HG02938 (cell line): ENCODE data around the gene ANKRD13D.

Experiments used
- ATAC-seq: cut with Tn5 transposase; IDR thresholded peaks from one replicate; pipeline ENCODE4 v1.9.1; 2021; ENCODE audit warnings: mild to moderate bottlenecking, moderate library complexity; ENCODE audit not compliant: unreplicated experiment

ANKRD13D gene

GRCh38 chr11:67302571-67303131 lies 13.5 kb downstream of the ANKRD13D start:
- no peak for ATAC-seq

DNA sequence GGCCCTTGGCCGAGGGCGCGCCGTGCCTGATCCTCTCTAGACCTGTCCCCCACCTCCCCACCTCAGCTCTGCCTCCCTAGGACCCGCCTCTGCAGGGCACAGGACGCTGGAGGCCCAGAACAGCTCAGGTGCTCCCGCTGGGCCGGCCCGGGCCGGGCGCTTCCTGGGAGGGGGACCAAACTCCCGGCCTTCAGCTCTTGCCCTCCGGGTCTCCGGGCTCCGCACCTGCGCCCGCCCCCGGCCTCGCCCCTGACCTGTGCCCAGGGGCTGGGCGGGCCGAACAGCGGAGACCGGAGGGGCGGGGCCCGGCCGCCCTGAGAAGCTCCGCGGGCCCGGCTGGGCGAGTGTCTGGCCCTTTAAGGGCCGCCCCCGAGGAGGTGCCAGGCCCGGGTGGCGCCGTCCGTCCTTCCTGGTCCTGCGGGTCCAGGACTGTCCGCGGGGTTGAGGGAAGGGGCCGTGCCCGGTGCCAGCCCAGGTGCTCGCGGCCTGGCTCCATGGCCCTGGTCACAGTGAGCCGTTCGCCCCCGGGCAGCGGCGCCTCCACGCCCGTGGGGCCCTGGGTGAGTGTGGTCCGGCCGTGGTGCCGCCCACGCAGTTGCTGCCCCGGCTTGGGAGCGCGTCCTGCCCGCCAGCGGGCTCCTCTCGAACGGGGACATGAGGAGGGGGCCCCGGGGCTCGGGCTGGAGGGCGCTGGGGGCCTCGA lies 14.2 kb downstream of the ANKRD13D start, which contains the start of gene SSH3:
Gene SSH3 (plus strand): TSS at position 399 of the 703 bp plus-strand sequence. CDS start 96 bp downstream, at position 495.
- ATAC-seq = no peak

- ATAC-seq = no peak
Observed at GRCh38 chr11:67303835-67304411, 14.8 kb downstream of the ANKRD13D start.

DNA sequence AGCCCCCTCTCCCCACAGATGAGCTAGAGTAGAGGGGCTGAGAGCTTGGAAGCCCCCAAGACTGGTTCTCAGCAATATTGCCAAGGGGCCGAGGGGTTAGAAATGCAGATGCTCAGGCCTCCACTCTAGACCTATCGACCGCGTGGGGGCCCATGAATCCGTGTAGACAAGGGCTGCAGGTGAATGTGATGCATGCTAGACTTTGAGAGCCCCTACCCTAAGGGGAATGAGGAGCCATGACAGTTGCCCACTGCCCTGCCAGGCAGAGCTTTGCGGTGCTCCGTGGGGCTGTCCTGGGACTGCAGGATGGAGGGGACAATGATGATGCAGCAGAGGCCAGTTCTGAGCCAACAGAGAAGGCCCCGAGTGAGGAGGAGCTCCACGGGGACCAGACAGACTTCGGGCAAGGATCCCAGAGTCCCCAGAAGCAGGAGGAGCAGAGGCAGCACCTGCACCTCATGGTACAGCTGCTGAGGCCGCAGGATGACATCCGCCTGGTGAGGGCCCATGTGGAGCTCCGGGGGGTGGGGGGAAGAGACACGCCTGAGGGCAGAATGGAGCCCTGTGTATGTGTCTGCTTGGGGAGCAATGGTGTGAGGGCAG lies 15.5 kb downstream of the ANKRD13D start:
- no peak for ATAC-seq

GRCh38 chr11:67306769-67307544 lies 17.9 kb downstream of the ANKRD13D start:
- ATAC-seq = no peak

DNA sequence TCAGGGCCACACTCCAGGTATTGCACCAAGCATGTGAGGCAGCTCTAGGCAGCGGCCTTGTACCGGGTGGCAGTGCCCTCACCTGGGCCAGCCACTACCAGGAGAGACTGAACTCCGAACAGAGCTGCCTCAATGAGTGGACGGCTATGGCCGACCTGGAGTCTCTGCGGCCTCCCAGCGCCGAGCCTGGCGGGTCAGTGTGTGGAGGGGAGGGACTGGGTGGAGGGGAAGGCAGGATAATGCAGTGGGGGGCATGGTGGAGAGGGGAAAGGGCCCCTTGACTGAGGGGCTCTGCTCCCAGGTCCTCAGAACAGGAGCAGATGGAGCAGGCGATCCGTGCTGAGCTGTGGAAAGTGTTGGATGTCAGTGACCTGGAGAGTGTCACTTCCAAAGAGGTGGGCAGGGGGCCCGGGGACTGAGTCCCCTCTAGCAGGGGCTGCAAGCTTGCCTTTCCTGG lies 18.5 kb downstream of the ANKRD13D start:
- ATAC-seq = no peak

DNA sequence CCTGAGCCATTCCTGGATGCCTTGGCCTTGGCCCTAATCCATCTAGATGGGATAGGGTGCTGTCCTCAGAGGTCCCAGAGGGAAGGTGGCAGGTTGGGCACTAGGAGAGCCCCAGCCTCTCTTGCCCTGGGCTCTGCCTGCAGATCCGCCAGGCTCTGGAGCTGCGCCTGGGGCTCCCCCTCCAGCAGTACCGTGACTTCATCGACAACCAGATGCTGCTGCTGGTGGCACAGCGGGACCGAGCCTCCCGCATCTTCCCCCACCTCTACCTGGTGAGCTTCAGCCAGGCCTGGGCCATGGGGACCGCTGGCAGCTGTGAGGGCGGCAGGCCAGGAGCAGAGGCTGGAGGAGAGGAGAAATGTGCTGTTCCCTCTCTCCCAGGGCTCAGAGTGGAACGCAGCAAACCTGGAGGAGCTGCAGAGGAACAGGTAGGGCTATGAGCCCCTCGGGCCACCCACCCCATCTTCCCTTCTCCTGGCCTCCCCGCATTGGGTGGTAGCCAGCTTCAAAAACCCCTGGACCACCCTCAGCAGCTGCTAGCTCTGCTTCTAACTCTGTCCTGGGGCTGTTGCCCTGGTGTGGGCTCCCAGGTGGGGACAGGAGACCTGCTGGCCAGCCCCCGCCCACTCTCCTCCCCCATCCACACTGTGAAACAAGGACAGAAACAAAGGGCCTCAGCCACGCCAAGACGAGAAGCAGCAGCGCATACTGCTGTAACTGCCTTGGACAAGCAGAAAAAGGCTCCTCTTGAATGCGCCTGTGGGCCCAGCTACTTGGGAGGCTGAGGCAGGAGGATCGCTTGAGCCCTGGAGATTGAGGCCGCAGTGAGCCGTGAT lies 19.1 kb downstream of the ANKRD13D start:
- no peak for ATAC-seq

DNA sequence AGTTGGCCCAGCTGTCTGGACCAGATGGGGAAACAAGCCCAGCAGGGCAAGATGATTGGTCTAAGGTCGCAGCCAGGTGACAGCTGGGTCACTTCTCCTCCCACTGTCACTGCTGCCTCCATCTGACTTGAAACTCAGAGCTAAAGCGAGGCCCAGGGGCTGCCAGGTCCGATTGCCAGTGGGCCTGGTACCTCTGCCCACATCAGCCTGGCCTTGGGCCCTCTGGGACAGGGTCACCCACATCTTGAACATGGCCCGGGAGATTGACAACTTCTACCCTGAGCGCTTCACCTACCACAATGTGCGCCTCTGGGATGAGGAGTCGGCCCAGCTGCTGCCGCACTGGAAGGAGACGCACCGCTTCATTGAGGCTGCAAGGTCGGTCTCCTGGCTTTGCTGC lies 20.1 kb downstream of the ANKRD13D start:
- no peak for ATAC-seq

DNA sequence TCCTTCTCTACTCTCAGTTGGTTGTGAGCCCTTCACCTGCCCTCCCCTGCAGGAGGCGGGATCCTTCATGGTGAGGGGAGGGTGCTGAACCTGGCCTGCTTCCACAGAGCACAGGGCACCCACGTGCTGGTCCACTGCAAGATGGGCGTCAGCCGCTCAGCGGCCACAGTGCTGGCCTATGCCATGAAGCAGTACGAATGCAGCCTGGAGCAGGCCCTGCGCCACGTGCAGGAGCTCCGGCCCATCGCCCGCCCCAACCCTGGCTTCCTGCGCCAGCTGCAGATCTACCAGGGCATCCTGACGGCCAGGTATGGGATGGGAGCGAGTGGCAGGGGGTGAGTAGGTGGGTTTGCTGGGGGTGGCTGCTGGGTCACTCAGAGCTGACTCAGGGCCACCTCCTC lies 20.6 kb downstream of the ANKRD13D start:
- ATAC-seq = no peak

DNA sequence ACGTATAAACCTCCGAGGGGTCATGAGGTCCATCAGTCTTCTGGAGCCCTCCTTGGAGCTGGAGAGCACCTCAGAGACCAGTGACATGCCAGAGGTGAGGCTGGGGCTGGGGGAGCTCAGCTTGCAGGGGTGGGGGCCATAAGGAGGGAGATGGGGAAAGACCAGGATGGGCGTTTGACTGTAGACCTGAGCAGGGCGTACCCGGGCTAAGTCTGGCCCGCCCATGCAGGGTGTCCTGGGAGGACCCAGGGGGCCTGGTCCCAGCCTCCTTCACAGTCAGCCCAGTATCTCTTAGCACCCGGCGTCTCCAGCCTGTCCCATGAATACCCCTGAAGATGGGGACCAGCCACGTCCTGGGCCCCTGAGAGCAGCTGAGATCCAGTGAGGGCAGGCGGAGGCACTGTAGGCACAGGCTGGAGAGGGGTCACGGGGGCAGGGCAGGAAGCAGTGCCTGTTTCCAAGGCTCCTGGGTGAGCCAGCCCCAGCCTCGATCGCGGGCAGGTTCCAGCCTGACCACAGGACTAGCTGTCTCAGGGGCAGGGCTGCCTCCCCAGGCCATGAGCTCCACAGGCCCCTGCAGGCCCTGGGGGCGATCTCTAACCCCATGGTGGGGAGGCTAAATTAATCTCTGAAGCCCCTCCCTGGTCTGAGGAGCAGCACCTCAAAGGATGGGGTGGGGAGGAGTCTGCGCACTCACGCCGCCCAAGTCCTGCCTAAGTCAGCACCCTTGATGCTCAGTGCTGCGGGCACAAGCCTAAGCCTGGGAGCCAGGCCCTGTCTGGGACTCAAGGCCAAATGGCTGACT lies 21.3 kb downstream of the ANKRD13D start:
- no peak for ATAC-seq

DNA sequence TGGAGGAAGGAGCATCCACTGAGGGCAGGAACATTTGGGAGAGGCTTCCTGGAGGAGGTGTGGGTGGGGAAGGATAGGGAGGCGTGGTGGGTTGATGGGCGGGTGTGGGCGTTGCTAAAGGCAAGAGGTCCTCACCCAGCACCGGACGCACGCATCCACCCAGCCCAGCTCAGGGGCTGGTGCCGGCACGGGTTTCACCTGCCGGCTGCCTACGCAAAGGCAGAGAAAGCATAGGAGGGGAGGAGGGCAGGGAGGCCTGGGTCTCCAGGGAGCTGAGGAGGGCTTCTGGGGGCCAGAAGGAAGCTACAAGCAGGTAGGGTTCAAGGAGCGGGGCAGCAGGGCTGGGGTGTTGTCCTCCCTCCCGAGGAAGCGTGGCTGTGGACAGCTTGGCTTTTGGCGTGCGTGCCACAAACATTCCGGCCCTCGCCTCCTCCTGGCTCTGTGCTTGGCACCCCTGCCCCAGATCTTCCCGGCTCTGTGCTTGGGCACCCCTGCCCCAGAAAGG lies 22.0 kb downstream of the ANKRD13D start:
- no peak for ATAC-seq

- ATAC-seq = no peak
Observed at GRCh38 chr11:67311556-67312082, 22.5 kb downstream of the ANKRD13D start.

DNA sequence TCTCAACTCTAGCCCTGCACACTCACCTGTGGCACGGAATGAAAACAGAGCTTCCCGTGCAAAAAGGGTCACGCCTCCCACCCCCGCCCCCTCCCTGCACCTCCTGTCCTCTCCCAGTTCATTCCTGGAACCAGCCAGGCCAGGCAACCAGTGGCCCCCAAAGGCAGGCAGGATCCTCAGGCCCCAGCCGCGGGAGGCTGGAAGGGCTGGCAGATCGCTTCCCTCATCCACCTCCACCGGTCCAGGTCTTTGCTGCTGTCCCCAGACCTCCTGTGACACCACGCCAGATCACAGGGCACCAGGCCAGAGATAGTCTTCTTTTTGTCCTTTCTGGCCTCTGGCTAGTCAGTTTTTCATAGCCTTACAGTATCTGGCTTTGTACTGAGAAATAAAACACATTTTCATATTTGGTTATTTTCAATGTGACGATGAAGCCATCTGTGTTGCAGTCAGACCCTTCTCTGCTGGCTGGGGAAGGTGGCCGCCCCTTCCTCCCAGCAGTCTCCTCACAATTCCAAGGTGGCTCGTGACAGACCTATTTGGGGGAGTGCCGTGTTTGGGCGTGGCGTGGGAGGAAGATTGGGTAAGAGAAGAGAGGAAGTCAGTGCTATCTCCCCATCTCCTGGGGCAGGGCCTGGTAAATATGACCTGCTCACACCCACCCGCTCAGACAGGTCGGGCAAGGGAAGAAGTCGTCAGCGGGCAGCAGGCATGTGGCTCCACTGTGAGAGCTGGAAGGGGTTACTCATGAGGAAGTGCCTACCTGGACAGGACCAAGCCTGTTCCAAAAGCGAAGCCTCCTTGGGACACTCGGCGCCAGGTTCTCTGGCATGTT lies 23.3 kb downstream of the ANKRD13D start:
- no peak for ATAC-seq

GRCh38 chr11:67313125-67313890 lies 24.2 kb downstream of the ANKRD13D start:
- ATAC-seq = no peak

DNA sequence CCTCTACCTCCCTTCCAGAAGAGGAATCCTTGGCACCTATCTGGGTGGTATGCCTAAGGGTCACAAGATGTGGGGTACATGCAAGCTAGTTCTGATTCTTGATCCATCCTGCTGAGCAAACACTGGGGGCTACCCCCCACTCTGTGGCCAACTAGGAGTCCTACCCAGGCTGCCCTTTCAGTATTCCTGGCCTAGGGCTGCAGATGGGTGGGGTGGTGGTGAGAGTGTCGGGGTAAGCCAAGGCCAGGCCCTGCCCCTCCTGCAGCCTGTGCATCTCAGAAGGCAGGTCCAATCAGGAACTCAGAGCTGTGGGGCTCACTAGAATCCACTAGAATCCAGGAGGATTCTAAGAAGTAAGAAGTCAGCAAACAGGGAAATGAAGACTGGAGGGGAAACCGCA lies 25.1 kb downstream of the ANKRD13D start:
- ATAC-seq = no peak

DNA sequence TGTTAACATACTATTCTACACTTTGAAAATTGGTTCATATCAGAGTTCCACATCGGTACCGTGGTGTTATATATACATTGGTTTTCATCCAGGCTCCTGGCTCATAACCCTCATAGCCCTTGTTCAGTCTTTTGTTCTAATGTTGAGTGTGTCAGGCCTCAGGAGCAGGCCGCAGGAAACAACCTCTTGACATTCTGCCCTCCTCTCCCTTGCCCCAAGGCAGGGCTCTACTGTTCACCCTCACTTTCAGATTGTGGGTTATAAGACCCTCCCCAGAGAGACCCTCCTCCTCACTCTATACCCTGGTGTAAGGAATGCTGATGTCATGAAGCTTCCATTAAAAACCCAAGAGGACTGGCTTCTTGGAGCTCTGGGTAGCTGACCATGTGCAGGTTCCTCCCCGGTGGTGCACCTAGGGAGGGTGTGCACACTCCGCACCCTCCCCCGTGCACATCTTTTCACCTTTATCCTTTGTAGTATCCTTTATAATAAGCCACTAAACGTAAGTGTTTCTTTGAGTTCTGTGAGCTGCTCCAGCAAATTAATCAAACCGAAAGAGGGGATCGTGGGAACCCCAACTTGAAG lies 26.3 kb downstream of the ANKRD13D start:
- ATAC-seq = no peak

DNA sequence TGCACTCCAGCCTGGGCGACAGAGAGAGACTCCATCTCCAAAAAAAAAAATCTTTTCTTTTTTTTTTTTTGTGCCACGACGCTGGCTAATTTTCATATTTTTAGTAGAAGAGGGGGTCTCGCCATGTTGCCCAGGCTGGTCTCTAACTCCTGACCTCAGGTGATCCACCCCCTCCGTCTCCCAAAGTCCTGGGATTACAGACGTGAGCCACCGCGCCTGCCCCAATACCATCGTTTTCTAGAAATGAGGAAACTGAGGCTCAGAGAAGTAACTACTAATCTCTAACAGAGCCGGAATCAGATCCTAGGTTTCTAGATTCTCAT lies 27.7 kb downstream of the ANKRD13D start:
- ATAC-seq = no peak
